GM19438 (cell line): ENCODE data around the gene CREB3L4.
"Not testable (repeated sequence)": the region's sequence is repeated elsewhere in the genome, so short reads cannot be mapped to it uniquely, and the experiment has no call there.

Experiments used
- ATAC-seq: cut with Tn5 transposase; IDR thresholded peaks from one replicate; pipeline ENCODE4 v1.9.1; 2021; ENCODE audit warnings: low read depth; ENCODE audit not compliant: unreplicated experiment

Gene CREB3L4

DNA sequence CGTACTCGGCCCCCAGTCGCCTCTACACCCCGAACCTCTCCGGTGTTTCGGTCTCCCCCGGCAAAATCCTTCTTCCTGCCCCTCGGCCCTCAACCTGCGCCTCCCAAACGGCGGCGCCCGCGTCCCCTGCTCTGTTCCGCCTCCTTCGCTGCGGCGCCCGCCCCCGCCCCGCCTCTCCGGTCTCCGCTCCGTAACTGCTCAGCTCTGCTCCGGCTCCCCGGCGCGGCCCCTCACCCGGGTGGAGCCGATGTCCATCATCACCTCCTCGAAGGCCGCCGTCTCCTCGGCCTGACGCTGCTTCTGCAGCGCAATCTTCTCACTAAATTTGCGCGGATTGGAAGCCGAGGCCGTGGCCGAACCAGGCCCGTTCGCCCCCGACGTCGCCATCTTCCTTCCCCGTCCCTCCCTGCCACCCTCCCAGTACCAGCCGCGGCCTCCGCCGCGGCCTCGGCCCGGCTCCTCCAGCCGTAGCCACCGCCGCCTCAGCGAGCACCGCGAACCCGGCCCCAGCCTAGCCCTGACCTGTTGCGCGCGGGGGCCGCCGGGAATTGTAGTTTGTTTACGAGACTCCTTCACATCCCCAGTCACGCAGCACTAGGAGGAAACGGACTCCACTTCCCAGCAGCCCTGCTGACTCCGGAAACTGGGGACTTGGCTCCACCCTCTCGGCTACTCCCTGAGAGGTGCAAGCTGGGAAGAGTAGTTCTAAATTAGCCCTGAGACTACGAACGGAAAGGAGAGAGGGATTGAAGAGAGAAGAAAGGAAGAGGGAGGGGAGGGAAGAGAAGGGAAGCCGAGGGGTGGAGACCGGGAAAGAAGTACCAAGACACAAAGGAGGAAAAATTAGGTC lies 9.4 kb upstream of the CREB3L4 start, which contains the start of gene CRTC2:
Gene CRTC2 (minus strand): TSS at position 502 of the 850 bp plus-strand sequence. CDS start 115 bp downstream, at position 387.
- ATAC-seq: peak; percentile 65

DNA sequence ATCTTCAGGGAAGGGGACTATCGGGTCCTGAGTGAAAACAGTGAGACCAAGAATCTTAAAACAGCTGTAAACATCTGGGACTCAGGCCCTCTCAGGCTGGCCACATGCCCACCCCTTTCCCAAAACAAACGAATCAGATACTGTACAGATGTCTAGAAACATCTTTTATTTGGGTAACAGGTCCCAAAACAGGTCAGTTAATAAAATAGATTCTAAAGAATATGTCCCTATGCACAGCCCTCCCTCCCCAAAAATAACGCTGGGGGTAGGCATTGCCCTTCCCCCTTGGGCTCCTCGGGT lies 8.8 kb upstream of the CREB3L4 start:
- ATAC-seq: no peak

DNA sequence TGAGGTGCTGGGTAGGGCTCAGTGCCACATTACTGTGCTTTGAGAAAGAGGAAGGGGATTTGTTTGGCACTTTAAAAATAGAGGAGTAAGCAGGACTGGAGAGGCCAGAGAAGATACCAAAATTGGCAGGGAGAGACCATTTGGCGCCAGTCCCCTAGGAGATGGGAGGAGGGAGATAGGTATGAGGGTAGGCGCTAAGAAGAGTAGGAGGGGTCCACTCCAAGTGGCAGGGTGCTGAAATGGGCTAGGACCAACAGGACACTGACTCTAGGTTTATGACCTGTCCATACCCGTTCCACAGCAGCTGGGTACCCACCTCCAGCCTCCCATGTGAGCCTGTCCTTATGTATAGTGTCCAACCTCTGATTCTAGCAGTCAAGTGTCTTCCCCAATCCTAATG lies 8.2 kb upstream of the CREB3L4 start:
- ATAC-seq: no peak

- ATAC-seq: no peak
These were observed 7.5 kb upstream of the CREB3L4 start for GRCh38 chr1:153960206-153960605.

DNA sequence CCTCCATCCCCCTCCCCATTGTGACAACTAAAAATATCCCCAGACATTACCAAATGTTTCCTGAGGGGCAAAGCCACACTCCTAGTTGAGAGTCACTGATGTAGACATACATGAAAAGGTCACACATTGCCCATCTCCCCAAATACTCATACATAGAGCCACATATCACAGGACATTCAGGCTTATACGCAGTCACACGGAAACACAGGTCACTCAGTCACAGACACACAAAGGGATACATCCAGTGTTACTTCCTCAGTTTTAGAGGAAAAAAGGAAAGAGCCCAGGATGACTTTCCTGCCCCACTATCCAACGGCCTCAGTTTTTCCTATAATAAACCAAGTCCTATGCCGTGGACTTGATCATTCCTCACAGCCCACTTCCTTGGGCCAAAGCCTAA lies 6.3 kb upstream of the CREB3L4 start:
- no peak for ATAC-seq

- no peak for ATAC-seq
These were observed 5.3 kb upstream of the CREB3L4 start for GRCh38 chr1:153962088-153963029.

DNA sequence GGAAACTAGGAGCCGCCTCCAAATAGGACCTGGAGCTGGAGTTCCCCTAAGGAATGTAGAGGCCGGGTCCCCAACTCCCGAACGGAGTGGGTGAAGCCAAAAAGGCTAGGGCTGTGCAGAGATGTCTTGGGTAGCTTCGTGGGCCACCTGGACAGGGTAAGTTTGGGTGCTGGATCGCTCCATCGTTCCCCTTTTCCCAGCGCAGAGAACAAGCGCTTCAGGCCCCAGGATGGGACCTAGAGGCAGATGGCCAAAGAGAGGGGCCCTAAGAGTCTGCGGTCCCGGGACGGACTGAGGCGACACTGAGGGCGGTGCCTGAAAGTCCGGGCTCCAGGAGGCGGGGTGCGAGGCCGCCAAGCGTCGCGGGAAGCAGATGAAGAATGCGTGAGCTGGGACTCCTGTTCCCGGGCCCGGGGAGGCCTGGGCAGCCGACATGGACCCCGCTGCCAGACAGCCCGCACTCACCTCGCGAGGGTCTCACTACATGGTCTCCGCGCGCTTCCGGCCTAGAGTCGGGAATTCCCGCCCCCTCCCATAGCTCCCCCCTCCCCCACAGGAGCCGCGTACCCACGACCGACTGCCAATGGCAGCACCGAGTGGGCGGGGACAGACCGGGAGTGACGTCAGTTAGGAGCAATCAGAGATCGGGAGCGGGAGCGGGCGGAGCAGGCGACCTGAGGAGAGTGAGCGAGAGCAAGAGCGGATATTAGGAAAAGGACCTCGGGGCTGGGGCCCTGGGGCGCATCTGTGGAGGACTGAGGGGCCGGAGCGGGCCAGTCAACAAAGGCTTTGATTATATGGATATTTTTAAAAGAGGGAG lies 4.5 kb upstream of the CREB3L4 start, which contains the start of gene SLC39A1:
Gene SLC39A1 (minus strand): TSS at position 508 of the 820 bp plus-strand sequence. CDS start 822 bp downstream, outside the sequence.
- ATAC-seq: no peak

GRCh38 chr1:153963850-153964331 lies 3.8 kb upstream of the CREB3L4 start:
- no peak for ATAC-seq

GRCh38 chr1:153968000-153968363 lies 280 bp downstream of the CREB3L4 start:
- no peak for ATAC-seq

- no peak for ATAC-seq
These were observed 706 bp downstream of the CREB3L4 start for GRCh38 chr1:153968408-153968807.

GRCh38 chr1:153968972-153969371 lies 1.3 kb downstream of the CREB3L4 start:
- no peak for ATAC-seq

- ATAC-seq: no peak
These were observed 2.6 kb downstream of the CREB3L4 start for GRCh38 chr1:153970346-153970745.

- ATAC-seq: no peak
These were observed 5.4 kb downstream of the CREB3L4 start for GRCh38 chr1:153973071-153973470.

GRCh38 chr1:153973525-153973924 lies 5.8 kb downstream of the CREB3L4 start:
- ATAC-seq: no peak

- no peak for ATAC-seq
These were observed 9.1 kb downstream of the CREB3L4 start for GRCh38 chr1:153976819-153977249.

DNA sequence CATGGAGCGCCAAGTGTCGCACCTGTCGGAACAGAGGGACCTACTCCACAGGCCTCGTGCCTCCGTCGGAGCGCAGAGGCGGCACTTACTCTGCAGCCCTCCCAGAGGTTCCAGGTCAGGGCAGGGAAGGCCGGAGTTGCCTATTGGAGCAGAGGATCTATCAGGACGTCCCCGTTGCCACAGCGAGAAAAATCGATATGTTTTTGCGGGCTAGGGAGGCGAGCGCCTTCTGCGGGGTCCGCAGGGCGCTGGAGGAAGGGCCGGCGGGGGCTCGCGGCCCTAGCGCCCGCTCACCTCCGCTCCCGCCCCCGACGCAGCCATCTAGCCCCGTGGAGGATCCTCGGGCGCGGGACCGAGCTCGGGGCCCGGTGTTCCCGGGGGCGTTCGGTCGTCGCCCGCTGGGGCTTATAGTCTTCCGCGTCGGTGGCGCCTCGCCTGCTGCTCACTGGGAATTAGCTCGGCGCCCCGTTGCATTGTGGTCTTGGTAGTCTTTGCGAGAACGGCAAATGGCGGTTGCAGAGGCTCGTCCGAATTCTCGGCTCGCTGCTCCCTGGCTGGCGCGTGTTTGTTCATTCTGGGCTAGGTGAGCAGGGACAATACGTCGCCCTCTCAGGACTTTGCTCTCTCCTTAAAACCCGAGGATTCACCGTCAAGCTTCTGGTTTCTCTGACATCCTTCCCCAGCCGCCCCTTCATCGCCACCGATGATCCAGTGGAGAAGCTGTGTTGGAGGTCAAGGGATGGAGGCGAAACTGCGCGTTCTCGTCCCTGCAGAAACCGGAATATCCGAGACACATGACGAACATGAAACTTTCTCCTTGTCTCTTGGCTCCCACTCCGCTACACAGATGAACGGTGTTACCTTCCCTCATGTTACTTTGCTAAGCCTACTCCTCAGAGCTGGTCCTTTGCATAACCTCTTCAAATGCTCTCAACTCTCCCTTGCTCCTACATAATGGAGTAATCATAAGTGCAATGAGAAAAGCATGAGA lies 9.8 kb downstream of the CREB3L4 start, which contains the start of gene JTB:
Gene JTB (minus strand): TSS at position 425 of the 991 bp plus-strand sequence. CDS start 422 bp downstream, at position 3.
- ATAC-seq: peak; percentile 74

DNA sequence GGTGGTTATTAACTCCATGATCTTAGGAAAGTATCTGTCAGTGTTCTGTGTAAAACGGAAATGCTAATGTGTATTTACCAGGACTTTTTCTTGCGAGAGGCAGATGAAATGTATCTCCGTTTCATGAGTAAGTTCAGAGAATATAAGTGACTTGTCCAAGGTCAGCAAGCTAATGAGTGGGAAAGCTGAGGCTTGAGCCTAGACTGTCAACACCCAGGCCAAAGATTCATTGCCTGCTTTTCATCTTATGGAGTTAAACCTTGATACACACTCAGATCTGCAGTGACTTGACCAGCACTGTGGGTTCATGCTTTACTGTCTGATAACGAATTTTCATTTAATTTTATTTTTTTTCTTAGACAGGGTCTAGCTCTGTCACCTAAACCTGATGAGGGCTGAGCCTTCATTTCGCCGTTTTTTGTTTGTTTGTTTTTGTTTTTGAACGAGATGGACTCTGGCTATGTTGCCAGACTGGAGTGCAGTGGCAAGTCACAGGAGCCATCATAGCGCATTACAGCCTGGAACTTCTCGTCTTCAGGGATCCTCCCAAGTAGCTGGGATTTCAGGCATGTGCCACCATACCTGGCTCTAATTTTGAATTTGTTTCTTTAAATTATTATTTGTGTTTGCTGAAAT lies 10.7 kb downstream of the CREB3L4 start:
- no peak for ATAC-seq

DNA sequence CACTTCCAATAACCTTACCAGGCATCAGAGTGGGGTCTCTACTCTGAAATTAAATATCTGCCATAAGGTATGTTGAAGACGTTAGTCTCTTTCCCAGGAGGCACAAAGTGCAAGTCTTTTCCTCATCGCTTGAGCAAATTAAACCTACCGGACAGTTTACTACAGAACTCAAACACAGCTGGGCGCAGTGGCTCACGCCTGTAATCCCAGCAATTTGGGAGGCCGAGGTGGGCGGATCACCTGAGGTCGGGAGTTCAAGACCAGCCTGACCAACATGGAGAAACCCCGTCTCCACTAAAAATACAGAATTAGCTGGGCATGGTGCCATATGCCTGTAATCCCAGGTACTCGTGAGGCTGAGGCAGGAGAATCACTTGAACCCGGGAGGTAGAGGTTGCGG lies 11.4 kb downstream of the CREB3L4 start:
- ATAC-seq: not testable (repeated sequence)
